Tibial artery (tissue), 4 donors: ENCODE data around the gene RAP1GAP.
A peak's percentile ranks its signal among the peaks of the same experiment; 100 is the strongest.
"Not testable (repeated sequence)": the region's sequence is repeated elsewhere in the genome, so short reads cannot be mapped to it uniquely, and the experiment has no call there.

Experiments used
- DNase-seq, 2 donors: peaks; one replicate each; pipeline ENCODE4 v3.0.0-alpha.2; 2019
- H3K27ac ChIP-seq, 2 donors: fragments of 200-600 bp; sonication (generic) in 1 of 2; 1 replicate in 1 of 2; 2 replicates in 1 of 2; pipeline ENCODE4 v1.5.1; 2018 to 2019; ENCODE audit warnings: mild to moderate bottlenecking in 1 of 2
- H3K27me3 ChIP-seq, 2 donors: fragments of 200-600 bp; sonication (generic) in 1 of 2; one replicate each; pipeline versions ENCODE4 v1.5.1 to v1.6.0; 2016 to 2019
- H3K36me3 ChIP-seq, 3 donors: fragments of 200-600 bp; sonication (generic) in 2 of 3; one replicate each; pipeline ENCODE4 v1.5.1; 2016 to 2019; ENCODE audit warnings: mild to moderate bottlenecking in 2 of 3
- H3K4me1 ChIP-seq, 4 donors: fragments of 200-600 bp; sonication (generic) in 2 of 4; 1 replicate in 3 of 4; 2 replicates in 1 of 4; pipeline ENCODE4 v1.5.1; 2016 to 2019
- H3K4me3 ChIP-seq, 2 donors: fragments of 200-600 bp; sonication (generic) in 1 of 2; 1 replicate in 1 of 2; 2 replicates in 1 of 2; pipeline ENCODE4 v1.5.1; 2018 to 2019; ENCODE audit warnings: mild to moderate bottlenecking in 2 of 2
- H3K9me3 ChIP-seq, 3 donors: fragments of 200-600 bp; sonication (generic) in 1 of 3; one replicate each; pipeline ENCODE4 v1.5.1; 2016 to 2019
- CTCF ChIP-seq, 2 experiments: fragments of 200-600 bp in 1 of 2; fragments of 450-650 bp in 1 of 2; IDR thresholded peaks; one replicate each; pipeline ENCODE4 v1.5.1; 2017 to 2019; ENCODE audit warnings: antibody characterized with exemption in 2 of 2, mild to moderate bottlenecking in 1 of 2, moderate library complexity in 1 of 2
- intact Hi-C: fragments of 100-400 bp; cut with DNase I; formaldehyde crosslinking; loops from one replicate; pipeline ENCODE4 v1.15.0; 2023; ENCODE audit warnings: low total_unique reads

RAP1GAP gene

GRCh38 chr1:21677168-21677567, 8.0 kb upstream of the RAP1GAP start:
- intact Hi-C loops = no loop called here
- H3K36me3 ChIP-seq = peaks cover 10 to 43% (median 20%) of the 10 kb centered on the region in 3 donors
- H3K27me3 ChIP-seq = no peaks in the 10 kb centered on the region
- no peak for TF ChIP-seq CTCF (IDR thresholded peaks at IDR 0.05)
- DNase-seq = no peak
- H3K4me3 ChIP-seq = no peak overlapping the region
- no peak overlapping the region for H3K27ac ChIP-seq
- H3K9me3 ChIP-seq = no peaks in the 10 kb centered on the region
- H3K4me1 ChIP-seq = peaks cover 7 to 19% (median 16%) of the 10 kb centered on the region in 4 donors

- Histone ChIP-seq H3K36me3 (peaks cover 3 to 30% (median 10%) of the 10 kb centered on the region in 3 donors), H3K4me3 (no peak overlapping the region), H3K9me3 (no peaks in the 10 kb centered on the region), H3K4me1 (peaks cover 7 to 25% (median 20%) of the 10 kb centered on the region in 4 donors), H3K27me3 (peaks cover 0 to 14% of the 10 kb centered on the region in 2 donors), H3K27ac (no peak overlapping the region)
- no peak for DNase-seq
- intact Hi-C loops = no loop called here
- no peak for TF ChIP-seq CTCF (IDR thresholded peaks at IDR 0.05)
These were observed 5.8 kb upstream of the RAP1GAP start for GRCh38 chr1:21674957-21675356.

DNA sequence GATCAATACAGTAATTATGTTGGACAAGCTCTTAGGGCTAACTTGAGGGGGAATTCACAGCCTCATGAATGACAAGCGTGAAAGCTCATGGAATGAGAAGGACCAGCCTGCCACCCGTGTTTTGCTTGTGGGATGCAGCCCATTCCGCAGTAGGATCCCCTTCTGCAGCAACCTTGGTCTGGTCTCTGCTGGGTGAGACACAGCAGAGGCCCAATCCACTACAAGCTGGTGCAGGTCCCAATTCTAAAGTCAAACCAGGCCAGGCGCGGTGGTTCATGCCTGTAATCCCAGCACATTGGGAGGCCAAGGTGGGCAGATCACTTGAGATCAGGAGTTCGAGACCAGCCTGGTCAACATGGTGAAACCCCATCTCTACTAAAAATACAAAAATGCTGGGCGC, 4.7 kb upstream of the RAP1GAP start:
- H3K4me3 ChIP-seq, H3K9me3 ChIP-seq, intact Hi-C loops, DNase-seq: not testable (repeated sequence)
- peaks cover 0 to 19% (median 9%) of the 10 kb centered on the region in 3 donors for H3K36me3 ChIP-seq
- peak overlapping the region; percentile 37 to 51 for H3K27ac ChIP-seq
- H3K4me1 ChIP-seq = peaks cover 8 to 36% (median 31%) of the 10 kb centered on the region in 4 donors
- H3K27me3 ChIP-seq = peaks cover 4 to 26% of the 10 kb centered on the region in 2 donors

GRCh38 chr1:21673277-21673780, 4.2 kb upstream of the RAP1GAP start:
- Histone ChIP-seq H3K9me3 (no peaks in the 10 kb centered on the region), H3K36me3 (peaks cover 0 to 13% (median 4%) of the 10 kb centered on the region in 3 donors), H3K4me1 (peaks cover 11 to 41% (median 35%) of the 10 kb centered on the region in 4 donors), H3K27me3 (peaks cover 5 to 31% of the 10 kb centered on the region in 2 donors), H3K27ac (peak overlapping the region; percentile 37 to 51), H3K4me3 (no peak overlapping the region)
- intact Hi-C loops = no loop called here
- no peak for TF ChIP-seq CTCF (IDR thresholded peaks at IDR 0.05)
- peak; percentile 67 to 93 for DNase-seq

DNA sequence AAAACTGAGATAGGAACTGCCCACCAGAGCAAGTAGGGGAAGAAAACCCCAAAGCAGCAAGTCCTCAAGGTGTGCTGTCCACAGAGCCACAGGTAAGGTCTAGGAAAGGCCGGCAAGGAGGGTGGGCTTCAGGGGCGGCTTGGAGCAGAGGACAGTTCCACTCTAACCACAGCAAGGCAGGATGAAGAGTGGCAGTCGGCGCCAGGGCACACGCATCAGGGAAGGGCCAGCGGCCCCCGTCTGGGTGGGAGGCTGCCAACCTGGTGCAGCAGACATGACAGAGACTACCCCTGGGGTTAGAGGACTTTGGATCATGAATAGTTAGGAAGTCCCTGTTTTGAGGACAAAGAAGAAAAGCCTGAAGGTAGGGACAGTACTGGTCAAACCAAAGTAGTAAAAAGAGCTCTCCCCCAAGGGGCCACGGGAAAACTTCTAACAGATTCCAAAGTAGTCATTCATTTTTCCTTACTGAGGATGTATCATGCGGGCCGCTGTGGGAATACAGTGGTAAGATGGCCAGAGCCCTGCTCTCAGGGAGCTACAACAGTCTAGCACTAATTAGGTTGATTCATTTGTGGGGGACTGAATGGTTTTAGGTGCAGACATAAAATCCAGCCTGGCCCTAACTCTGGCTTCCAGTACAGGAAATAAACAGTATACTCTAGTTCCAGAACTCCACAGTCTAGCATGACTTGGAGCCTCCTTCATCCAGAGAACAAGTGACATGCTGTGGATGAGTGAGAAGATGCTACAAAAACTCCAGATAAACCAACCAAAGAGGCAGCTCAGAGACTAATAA, 3.5 kb upstream of the RAP1GAP start:
- intact Hi-C loops = no loop called here
- no peak for TF ChIP-seq CTCF (IDR thresholded peaks at IDR 0.05)
- no peak overlapping the region for H3K4me3 ChIP-seq
- peaks cover 11 to 42% (median 37%) of the 10 kb centered on the region in 4 donors for H3K4me1 ChIP-seq
- H3K27ac ChIP-seq = peak overlapping the region; percentile 37 to 51
- peak in 1 of 2 donors; percentile 58 for DNase-seq
- no peaks in the 10 kb centered on the region for H3K9me3 ChIP-seq
- peaks cover 5 to 37% of the 10 kb centered on the region in 2 donors for H3K27me3 ChIP-seq
- H3K36me3 ChIP-seq = peaks cover 0 to 8% (median 0%) of the 10 kb centered on the region in 3 donors

- Histone ChIP-seq H3K4me3 (no peak overlapping the region), H3K27ac (no peak overlapping the region), H3K36me3 (peaks cover 0 to under 1% (median 0%) of the 10 kb centered on the region in 3 donors), H3K27me3 (peaks cover 5 to 45% of the 10 kb centered on the region in 2 donors), H3K9me3 (no peaks in the 10 kb centered on the region), H3K4me1 (peaks cover 11 to 42% (median 37%) of the 10 kb centered on the region in 4 donors)
- TF ChIP-seq CTCF (IDR thresholded peaks at IDR 0.05) = no peak
- DNase-seq = peak in 1 of 2 donors; percentile 44
- intact Hi-C loops = no loop called here
These were observed 2.8 kb upstream of the RAP1GAP start for GRCh38 chr1:21671915-21672314.
